Mesenteric fat pad (tissue), 1 donor: ENCODE data around the gene NKX2-2. TPM values are rescaled to one million over a fixed set of nuclear protein-coding genes. Genes with fewer than 3 reads are reported as not detected.

Source experiments
- DNase-seq: peaks from one replicate; pipeline ENCODE4 v3.0.0-alpha.2; 2020; ENCODE audit warnings: low spot score
- long read RNA-seq: library from polyadenylated mRNA; unstranded; transcript quantifications from one replicate; pipeline ENCODE4 v2.0.0, GENCODE V29; 2020
- total RNA-seq: library from RNA; stranded (reverse); fragmentation: NEBNext Ultra II Directional; extraction: Animal tissue kit (Norgen Biotek cat#: 25700); gene quantifications from one replicate; pipeline ENCODE4 v1.2.1, GENCODE V29; 2021
- donor health status: DM: yes; HTN: yes; CAD: no.

The NKX2-2 gene
- not detected for total RNA-seq
- long read RNA-seq: 0 reads

- no peak for DNase-seq
Measured at GRCh38 chr20:21513881-21514540, at the start of gene NKX2-2. Gene NKX2-2, minus strand, starts transcription at chr20:21514064. Its CDS starts 395 bp downstream, at chr20:21513669.

- DNase-seq: no peak
Measured at GRCh38 chr20:21562656-21563055, 48.8 kb upstream of the NKX2-2 start.

- no peak for DNase-seq
Measured at GRCh38 chr20:21559305-21559704, 45.4 kb upstream of the NKX2-2 start.

- DNase-seq: no peak
Measured at GRCh38 chr20:21557241-21558020, 43.6 kb upstream of the NKX2-2 start.

- no peak for DNase-seq
Measured at GRCh38 chr20:21556398-21556797, 42.5 kb upstream of the NKX2-2 start.

GRCh38 chr20:21555470-21556120 is 41.7 kb upstream of the NKX2-2 start:
- DNase-seq: no peak

- no peak for DNase-seq
Measured at GRCh38 chr20:21554985-21555384, 41.1 kb upstream of the NKX2-2 start.

- no peak for DNase-seq
Measured at GRCh38 chr20:21554376-21554890, 40.6 kb upstream of the NKX2-2 start.

- DNase-seq: no peak
Measured at GRCh38 chr20:21550587-21550986, 36.7 kb upstream of the NKX2-2 start.

GRCh38 chr20:21548390-21549035 is 34.6 kb upstream of the NKX2-2 start:
- DNase-seq: no peak

GRCh38 chr20:21546355-21546754 is 32.5 kb upstream of the NKX2-2 start:
- no peak for DNase-seq

GRCh38 chr20:21539512-21539911 is 25.6 kb upstream of the NKX2-2 start:
- no peak for DNase-seq

GRCh38 chr20:21534886-21535285 is 21.0 kb upstream of the NKX2-2 start:
- DNase-seq: no peak

GRCh38 chr20:21534453-21534852 is 20.6 kb upstream of the NKX2-2 start:
- DNase-seq: no peak

- no peak for DNase-seq
Measured at GRCh38 chr20:21529863-21530262, 16.0 kb upstream of the NKX2-2 start.

- DNase-seq: no peak
Measured at GRCh38 chr20:21528870-21529269, 15.0 kb upstream of the NKX2-2 start.

GRCh38 chr20:21527908-21528307 is 14.0 kb upstream of the NKX2-2 start:
- DNase-seq: no peak

- DNase-seq: no peak
Measured at GRCh38 chr20:21526776-21527175, 12.9 kb upstream of the NKX2-2 start.

- DNase-seq: no peak
Measured at GRCh38 chr20:21523895-21524294, 10.0 kb upstream of the NKX2-2 start.

- no peak for DNase-seq
Measured at GRCh38 chr20:21523281-21523868, 9.5 kb upstream of the NKX2-2 start.
